ENCODE measurements around the gene SPATA3. TPM values are rescaled to one million over a fixed set of nuclear protein-coding genes. Genes with fewer than 3 reads are reported as not detected.

The SPATA3 gene
- polyA plus RNA-seq, 6 donors from 2014 or later = not detected

DNA sequence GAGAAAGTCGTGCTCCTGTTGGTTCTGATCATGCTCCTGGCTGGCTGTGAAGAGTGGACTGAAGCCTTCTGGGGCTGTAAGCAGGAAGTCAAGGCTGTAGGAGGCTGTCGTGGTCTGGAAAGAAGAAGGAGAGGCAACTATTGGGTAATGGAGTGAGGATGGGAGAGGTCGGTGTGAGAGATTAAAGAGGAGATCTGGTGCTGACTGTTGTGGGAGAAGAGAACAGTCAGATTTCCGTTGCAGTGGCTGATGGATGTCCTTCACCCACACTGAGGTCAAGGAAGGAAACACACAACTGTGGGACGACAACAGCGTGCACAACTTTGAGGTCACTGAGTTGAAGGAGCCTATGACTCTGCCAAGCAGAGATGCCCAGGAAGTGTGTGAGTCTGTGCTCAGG lies 57.9 kb downstream of the SPATA3 start:
- peaks cover 15 to 23% (median 17%) of the 10 kb centered on the region in 3 donors for H3K27me3 Mint-ChIP-seq
- peaks cover 27 to 38% (median 33%) of the 10 kb centered on the region in 3 donors for H3K4me1 Mint-ChIP-seq
- DNase-seq (no peak), ATAC-seq (ENCODE audit: low read depth in 2 of 2) (no peak)
- no peaks in the 10 kb centered on the region for H3K9me3 Mint-ChIP-seq
- H3K27ac Mint-ChIP-seq = peak overlapping the region in 2 of 6 donors; percentile 12 to 79
- H3K36me3 Mint-ChIP-seq = peaks cover 0 to 4% of the 10 kb centered on the region in 2 donors
- H3K4me3 Mint-ChIP-seq = peak overlapping the region in 4 of 8 donors; percentile 48 to 93 (median 92)

DNA sequence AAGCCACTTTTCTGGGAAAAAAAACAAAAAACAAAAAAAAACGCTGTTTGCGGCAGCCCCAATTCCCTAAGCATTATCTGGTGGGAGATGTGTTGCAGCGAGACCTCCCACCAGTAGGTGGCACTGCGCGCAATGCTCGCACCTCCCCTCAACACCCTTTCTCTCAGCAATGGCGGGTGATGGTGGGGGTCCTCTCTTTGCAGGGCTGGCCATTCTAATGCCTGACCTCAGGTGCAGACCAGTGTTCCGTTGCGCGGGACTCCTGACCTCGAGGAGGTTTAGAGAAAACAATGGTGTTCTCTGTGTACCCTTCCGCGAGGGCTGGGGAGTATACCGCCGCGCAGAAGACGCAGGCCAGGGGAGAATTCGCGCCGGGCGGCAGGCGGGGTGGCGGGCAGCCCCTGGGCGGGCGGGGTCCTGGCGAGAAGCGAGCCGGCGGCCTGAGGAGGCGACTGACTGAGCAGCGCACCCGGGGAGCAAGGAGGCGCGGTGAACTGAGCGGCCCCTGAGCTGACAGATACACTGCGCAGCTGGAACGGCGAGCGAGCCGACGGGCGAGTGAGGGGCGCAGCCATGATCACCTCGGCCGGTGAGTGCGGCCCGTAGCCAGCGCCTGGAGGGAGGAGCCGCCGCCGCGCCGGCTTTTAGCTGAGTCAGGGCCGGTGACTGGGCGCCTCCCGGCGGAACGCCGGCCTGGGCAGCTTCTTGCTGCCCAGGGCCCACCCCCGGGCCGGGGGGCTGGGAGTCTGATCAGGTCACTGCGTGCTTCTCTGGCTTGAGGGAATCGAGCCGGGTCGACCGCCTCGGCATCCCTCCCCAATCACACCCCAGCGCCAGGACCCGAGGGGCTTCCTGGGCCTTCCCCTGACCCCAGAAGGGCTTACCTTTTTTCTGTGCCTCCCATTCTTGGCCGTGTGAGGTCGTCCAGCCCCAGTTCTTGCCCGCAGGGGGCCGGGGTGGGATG lies 60.8 kb downstream of the SPATA3 start, which contains the start of gene PSMD1:
PSMD1 (plus strand) TSS at position 415 of the 964 bp plus-strand sequence; CDS start at position 574, 159 bp downstream.
- H3K27ac Mint-ChIP-seq = peak within 1 kb of the TSS; percentile 96 to 100 (median 100)
- H3K9me3 Mint-ChIP-seq = no peaks in the 10 kb centered on the region
- ATAC-seq (ENCODE audit: low read depth in 2 of 2) (peak; percentile 82 to 86), DNase-seq (peak; percentile 95)
- H3K36me3 Mint-ChIP-seq = peaks cover 0 to 4% of the 10 kb centered on the region in 2 donors
- peaks cover 42 to 52% (median 47%) of the 10 kb centered on the region in 3 donors for H3K4me1 Mint-ChIP-seq
- H3K27me3 Mint-ChIP-seq = peaks cover 11 to 19% (median 15%) of the 10 kb centered on the region in 3 donors
- peak within 1 kb of the TSS; percentile 94 to 99 (median 98) for H3K4me3 Mint-ChIP-seq

GRCh38 chr2:231057590-231057989 lies 61.7 kb downstream of the SPATA3 start:
- no peaks in the 10 kb centered on the region for H3K9me3 Mint-ChIP-seq
- H3K4me3 Mint-ChIP-seq = peak overlapping the region; percentile 94 to 99 (median 98)
- peaks cover 39 to 45% (median 42%) of the 10 kb centered on the region in 3 donors for H3K4me1 Mint-ChIP-seq
- peak overlapping the region; percentile 34 to 96 (median 56) for H3K27ac Mint-ChIP-seq
- DNase-seq (no peak), ATAC-seq (ENCODE audit: low read depth in 2 of 2) (no peak)
- peaks cover 0 to 4% of the 10 kb centered on the region in 2 donors for H3K36me3 Mint-ChIP-seq
- peaks cover 11 to 18% (median 15%) of the 10 kb centered on the region in 3 donors for H3K27me3 Mint-ChIP-seq

Other genes starting within 250 kb of the SPATA3 start
- gene ITM2C, start 131.2 kb upstream of the SPATA3 start, polyA plus RNA-seq (ENCODE audit: low read depth in 6 of 6) = 100 to 1,000 TPM in 3 of 6 donors, 10 to 100 TPM in 3; 48.3 to 120 (median 100) TPM
- under 1 TPM in 3 of 6 donors, not detected in 3; 0.12 to 0.56 (median 0.21) TPM for gene GPR55, start 70.9 kb upstream of the SPATA3 start, polyA plus RNA-seq (ENCODE audit: low read depth in 6 of 6)
- not detected for gene C2orf72, start 41.4 kb downstream of the SPATA3 start, polyA plus RNA-seq (ENCODE audit: low read depth in 6 of 6)
- gene PSMD1, start 60.7 kb downstream of the SPATA3 start, polyA plus RNA-seq (ENCODE audit: low read depth in 6 of 6) = 10 to 100 TPM; 36.4 to 44.5 (median 42.2) TPM
- gene HTR2B, start 128.9 kb downstream of the SPATA3 start, polyA plus RNA-seq (ENCODE audit: low read depth in 6 of 6) = not detected
- under 1 TPM in 5 of 6 donors, not detected in 1; 0.29 to 0.71 (median 0.64) TPM for gene ARMC9, start 202.5 kb downstream of the SPATA3 start, polyA plus RNA-seq (ENCODE audit: low read depth in 6 of 6)